ENCODE results near the gene EYA2.
"Not testable (repeated sequence)": the region's sequence is repeated elsewhere in the genome, so short reads cannot be mapped to it uniquely, and the experiment has no call there.

Gene EYA2

DNA sequence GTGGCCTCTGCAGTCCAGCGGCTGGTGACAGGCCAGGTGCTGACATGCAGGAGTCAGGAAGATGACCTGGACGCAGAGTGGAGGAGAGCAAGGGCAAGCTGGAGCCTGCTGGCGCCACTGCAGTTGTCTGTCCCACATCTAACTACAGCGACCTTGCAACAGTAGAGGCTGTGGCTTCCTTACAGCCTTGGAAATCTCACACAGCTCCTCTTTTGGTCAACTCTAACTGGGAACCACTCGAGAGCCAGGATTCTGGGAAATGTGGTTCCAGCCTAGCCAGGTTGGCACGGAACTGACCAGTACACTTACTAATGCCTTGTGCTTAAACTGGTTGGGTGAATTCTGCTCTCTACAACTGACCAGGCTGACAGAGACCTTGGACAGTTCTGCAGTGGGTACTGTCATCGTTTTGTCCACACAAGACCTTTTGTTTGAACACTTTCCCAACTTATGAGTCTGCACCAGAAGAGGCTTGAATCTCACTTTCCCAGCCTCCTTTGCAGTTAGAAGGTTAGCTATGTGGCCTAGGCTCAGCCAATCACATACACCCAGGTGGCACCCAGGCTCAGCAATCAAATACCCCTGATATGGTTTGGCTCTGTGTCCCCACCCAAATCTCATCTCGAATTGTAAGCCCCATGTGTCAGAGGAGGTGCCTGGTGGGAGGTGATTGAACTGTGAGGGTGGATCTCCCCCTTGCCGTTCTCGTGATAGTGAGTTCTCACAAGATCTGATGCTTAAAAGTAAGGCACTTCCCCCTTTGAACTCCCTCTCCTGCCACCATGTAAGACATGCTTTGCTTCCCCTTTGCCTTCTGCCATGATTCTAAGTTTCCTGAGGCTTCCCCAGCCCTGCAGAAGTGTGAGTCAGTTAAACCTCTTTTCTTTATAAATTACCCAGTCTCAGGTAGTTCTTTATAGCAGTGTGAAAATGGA, 308.4 kb downstream of the EYA2 start:
- no peaks in the 10 kb centered on the region for H3K9me3 Mint-ChIP-seq
- H3K36me3 Mint-ChIP-seq (ENCODE audit: low read depth): peaks cover 3% of the 10 kb centered on the region
- H3K4me3 Mint-ChIP-seq: no peak overlapping the region
- H3K27ac Mint-ChIP-seq: no peak overlapping the region
- H3K4me1 Mint-ChIP-seq (ENCODE audit: low read depth): peaks cover 13% of the 10 kb centered on the region
- no peaks in the 10 kb centered on the region for H3K27me3 Mint-ChIP-seq (ENCODE audit: low read depth)

DNA sequence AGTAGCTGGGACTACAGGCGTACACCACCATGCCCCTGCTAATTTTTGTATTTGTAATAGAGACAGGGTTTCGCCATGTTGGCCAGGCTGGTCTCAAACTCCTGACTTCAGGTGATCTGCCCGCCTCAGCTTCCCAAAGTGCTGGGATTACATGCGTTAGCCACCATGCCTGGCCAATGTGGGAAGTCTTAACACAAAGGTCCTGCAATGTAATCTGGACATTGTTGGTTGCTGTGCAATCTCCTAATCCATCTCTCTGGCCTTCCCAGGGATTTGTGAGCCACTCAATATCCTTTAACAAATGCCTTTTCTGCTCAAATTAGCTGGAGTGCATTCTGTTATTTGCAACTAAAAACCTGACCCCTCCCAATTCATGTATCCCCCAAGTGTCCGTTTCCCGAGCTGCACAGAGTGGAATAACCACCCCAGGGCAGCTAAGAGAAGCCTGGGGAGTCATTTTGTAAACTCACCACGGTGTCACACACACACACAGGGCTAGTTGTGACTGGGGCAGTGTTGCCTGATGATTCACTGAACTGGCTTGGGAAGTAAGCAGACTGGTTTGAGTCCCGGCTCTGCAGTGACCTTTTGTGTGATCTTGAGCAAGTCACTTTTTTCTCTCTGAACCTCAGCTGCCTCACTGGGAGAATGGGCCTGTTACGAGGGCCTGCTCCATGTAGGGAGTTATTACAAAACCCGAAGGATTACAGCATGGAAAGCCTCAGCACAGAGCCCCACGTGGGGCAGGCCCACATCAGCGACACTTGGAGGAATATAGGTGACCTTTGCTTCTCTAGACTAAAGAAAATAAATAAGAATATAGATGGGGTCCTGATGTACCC, 309.6 kb downstream of the EYA2 start:
- peaks cover 3% of the 10 kb centered on the region for H3K36me3 Mint-ChIP-seq (ENCODE audit: low read depth)
- H3K4me3 Mint-ChIP-seq: no peak overlapping the region
- no peaks in the 10 kb centered on the region for H3K27me3 Mint-ChIP-seq (ENCODE audit: low read depth)
- no peaks in the 10 kb centered on the region for H3K9me3 Mint-ChIP-seq
- H3K4me1 Mint-ChIP-seq (ENCODE audit: low read depth): peaks cover 10% of the 10 kb centered on the region
- no peak overlapping the region for H3K27ac Mint-ChIP-seq

DNA sequence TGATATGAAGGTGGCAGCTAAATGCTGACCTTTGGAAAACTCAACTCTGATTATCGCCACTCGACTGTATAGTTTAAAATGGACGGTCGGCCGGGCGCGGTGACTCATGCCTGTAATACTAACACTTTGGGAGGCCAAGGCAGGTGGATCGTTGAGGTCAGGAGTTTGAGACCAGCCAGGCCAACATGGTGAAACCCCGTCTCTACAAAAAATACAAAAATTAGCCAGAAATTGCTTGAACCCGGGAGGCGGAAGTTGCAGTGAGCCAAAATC, 310.1 kb downstream of the EYA2 start:
- H3K27me3 Mint-ChIP-seq (ENCODE audit: low read depth); H3K4me3 Mint-ChIP-seq; H3K9me3 Mint-ChIP-seq; H3K36me3 Mint-ChIP-seq (ENCODE audit: low read depth); H3K27ac Mint-ChIP-seq: not testable (repeated sequence)
- H3K4me1 Mint-ChIP-seq (ENCODE audit: low read depth): peaks cover 10% of the 10 kb centered on the region

DNA sequence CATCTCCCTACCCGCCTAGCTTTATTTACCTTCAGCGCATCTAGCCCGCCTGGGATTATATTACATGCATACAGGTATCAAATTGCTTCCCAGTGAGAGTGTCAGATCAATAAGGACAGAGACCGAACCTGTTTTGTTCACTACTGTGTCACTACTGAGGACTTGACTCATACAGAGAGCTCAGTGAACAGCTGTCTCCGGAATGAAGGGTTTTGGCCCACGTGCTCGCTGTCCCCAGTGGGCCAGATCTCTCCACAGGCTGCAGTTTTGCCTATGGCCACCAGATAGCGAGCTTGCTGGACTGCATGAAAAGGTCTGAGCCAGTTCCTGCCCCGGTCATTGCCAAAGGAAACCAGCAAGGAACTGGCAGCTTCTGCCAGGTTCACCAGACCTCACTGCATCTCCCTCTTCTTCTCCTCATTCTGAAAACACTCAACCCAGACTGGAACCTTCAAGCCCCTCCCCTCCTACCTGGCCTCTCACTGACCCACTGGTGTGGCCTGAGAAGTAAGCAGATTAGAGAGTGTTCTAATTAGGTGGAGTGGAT, 311.0 kb downstream of the EYA2 start:
- H3K27ac Mint-ChIP-seq: no peak overlapping the region
- no peaks in the 10 kb centered on the region for H3K9me3 Mint-ChIP-seq
- H3K4me3 Mint-ChIP-seq: no peak overlapping the region
- peaks cover 10% of the 10 kb centered on the region for H3K4me1 Mint-ChIP-seq (ENCODE audit: low read depth)
- peaks cover 11% of the 10 kb centered on the region for H3K36me3 Mint-ChIP-seq (ENCODE audit: low read depth)
- no peaks in the 10 kb centered on the region for H3K27me3 Mint-ChIP-seq (ENCODE audit: low read depth)

DNA sequence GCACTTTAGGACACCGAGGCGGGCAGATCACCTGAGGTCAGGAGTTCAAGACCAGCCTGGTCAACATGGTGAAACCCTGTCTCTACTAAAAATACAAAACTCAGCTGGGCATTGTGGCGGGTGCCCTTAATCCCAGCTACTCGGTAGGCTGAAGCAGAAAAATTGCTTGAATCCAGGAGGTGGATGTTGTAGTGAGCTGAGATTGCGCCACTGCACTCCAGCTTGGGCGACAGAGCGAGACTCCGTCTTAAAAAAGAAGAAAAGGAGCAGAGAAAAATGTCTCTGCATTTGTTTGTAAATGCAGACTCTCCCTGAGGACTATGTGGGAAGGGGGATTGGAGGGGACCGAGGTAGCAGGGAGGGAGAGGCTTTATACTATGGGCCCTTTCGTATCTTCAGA, 311.9 kb downstream of the EYA2 start:
- H3K27ac Mint-ChIP-seq: not testable (repeated sequence)

DNA sequence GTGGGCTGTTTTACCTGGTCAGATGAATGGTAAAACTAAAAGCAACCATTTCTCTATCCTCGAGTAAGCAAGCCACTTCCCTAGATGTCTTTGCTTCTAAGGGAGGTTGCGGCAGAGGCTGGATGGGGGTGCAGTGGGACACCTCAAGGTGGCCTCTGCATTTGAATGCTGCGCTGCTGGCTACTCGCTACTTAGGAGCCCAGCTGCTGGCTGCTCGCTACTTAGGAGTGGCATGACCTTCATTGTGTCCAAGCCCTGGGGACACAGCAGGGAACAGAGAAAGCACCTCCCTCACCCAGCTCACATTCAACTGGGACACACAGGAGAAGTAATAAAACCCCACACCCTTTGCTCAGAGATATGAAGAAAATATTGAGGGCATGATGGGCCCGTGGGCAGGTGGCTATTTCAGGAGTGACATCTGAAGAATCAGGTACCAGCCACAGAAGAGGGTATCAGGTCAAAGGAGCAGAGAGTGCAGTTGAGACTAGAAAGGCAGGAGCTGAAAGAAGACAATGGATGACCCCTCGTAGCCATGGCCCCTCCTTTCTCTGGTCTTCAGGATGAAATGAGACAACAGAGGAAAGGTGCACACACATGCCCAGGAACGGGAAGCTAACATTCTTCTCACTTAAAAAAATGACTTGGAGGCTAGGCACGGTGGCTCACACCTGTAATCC, 312.5 kb downstream of the EYA2 start:
- Mint-ChIP-seq H3K4me3 (no peak overlapping the region), H3K4me1 (ENCODE audit: low read depth) (peaks cover 10% of the 10 kb centered on the region), H3K27me3 (ENCODE audit: low read depth) (no peaks in the 10 kb centered on the region), H3K9me3 (no peaks in the 10 kb centered on the region), H3K27ac (no peak overlapping the region), H3K36me3 (ENCODE audit: low read depth) (peaks cover 11% of the 10 kb centered on the region)

More for the DNA sequence above, 311.9 kb downstream of the EYA2 start:
- not testable (repeated sequence) for H3K9me3 Mint-ChIP-seq; H3K27me3 Mint-ChIP-seq (ENCODE audit: low read depth); H3K4me3 Mint-ChIP-seq
- Mint-ChIP-seq H3K4me1 (ENCODE audit: low read depth) (peaks cover 10% of the 10 kb centered on the region), H3K36me3 (ENCODE audit: low read depth) (peaks cover 11% of the 10 kb centered on the region)

DNA sequence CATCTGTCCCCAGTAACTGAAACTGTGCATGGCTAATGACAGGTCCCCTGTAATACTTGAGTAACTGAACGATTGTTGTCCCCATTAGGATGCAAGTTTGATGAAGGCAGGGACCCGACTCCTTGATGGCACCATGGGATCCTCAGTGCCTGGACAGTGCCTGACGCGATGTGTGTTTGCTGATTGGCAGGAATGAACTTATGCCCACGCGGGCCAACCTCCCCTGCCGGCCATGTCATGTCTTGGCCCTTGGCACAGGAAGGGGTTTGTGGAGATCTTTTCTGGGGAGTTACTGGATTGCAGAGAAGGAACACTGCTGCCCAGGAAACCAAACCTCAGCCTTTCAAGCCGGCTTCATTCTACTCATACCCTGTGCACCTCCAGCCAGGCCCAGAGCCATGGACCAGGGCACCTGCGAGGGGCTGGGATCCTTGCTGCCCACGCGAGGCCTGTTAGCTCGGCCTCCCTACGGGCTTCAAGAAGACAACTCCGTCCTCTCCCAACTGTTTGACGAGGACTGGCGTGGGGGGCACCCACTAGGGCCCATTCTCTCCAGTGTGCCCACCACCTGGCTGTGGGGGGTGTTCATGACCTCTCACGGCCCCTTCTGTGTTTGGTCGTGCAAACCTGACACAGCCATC, 314.0 kb downstream of the EYA2 start:
- Mint-ChIP-seq H3K4me3 (no peak overlapping the region), H3K4me1 (ENCODE audit: low read depth) (peaks cover 5% of the 10 kb centered on the region), H3K27me3 (ENCODE audit: low read depth) (no peaks in the 10 kb centered on the region), H3K27ac (no peak overlapping the region), H3K9me3 (no peaks in the 10 kb centered on the region), H3K36me3 (ENCODE audit: low read depth) (peaks cover 11% of the 10 kb centered on the region)

DNA sequence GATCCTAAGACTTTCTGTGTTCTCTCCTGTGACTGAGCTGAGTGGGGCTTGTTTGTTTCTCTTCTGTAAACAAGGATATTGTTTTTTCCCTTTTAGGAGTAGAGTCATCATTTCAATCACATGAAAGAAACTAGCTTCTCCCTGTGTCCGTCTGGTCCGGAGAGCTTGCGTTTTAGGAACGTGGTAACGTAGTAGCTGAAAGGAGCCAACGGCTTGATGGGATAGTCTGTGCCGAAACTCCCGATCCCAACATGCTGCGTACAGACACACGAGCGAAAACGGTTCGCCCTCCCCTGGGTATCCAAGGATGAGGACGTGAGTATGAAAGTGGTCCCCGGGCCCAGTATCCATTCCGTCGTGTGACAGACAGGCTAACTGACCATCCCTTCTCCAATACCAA, 315.3 kb downstream of the EYA2 start:
- Mint-ChIP-seq H3K9me3 (no peaks in the 10 kb centered on the region), H3K27me3 (ENCODE audit: low read depth) (no peaks in the 10 kb centered on the region), H3K4me3 (no peak overlapping the region), H3K27ac (no peak overlapping the region), H3K4me1 (ENCODE audit: low read depth) (peaks cover 5% of the 10 kb centered on the region), H3K36me3 (ENCODE audit: low read depth) (peaks cover 12% of the 10 kb centered on the region)

DNA sequence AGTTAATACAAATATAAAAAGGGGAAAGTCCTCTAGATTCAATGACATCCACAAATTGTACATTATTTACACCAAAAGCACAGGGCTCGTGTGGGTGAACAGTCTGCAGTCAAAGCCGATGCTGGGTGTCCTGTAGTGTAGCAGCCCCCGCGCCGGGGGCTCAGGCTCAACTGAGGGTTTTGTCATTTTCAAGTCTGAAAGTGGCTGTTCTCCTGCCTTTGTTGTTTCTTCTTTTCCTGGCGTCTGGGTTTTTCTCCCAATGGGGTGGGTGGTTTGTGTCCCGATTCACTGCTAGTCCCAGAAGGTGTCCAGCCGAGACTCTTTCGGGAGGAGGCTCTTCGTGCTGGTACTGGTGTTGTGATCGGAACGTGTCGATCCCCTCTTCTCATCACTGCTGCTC, 315.8 kb downstream of the EYA2 start:
- peaks cover 4% of the 10 kb centered on the region for H3K4me1 Mint-ChIP-seq (ENCODE audit: low read depth)
- no peaks in the 10 kb centered on the region for H3K9me3 Mint-ChIP-seq
- peaks cover 13% of the 10 kb centered on the region for H3K36me3 Mint-ChIP-seq (ENCODE audit: low read depth)
- no peak overlapping the region for H3K4me3 Mint-ChIP-seq
- H3K27me3 Mint-ChIP-seq (ENCODE audit: low read depth): no peaks in the 10 kb centered on the region
- no peak overlapping the region for H3K27ac Mint-ChIP-seq

DNA sequence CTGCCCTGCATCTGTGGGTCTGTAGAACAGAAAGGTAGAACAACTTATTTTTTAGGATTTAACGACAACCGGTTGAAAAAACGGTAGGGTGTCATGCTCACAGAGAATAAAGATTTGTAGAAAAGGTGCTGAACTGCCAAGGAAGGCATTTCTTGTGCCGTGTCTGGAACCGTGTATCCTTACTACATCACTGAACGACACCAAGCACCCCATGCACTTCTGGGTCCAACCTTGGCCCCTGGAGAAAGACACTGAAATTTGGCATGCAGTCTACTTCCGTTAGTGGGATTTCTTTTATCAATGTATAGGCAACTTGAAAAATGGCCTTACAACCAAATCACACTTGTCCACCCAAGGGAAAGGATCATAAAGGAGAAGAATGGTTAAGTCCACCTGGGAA, 316.4 kb downstream of the EYA2 start:
- H3K4me3 Mint-ChIP-seq: no peak overlapping the region
- no peak overlapping the region for H3K27ac Mint-ChIP-seq
- H3K9me3 Mint-ChIP-seq: no peaks in the 10 kb centered on the region
- no peaks in the 10 kb centered on the region for H3K27me3 Mint-ChIP-seq (ENCODE audit: low read depth)
- H3K36me3 Mint-ChIP-seq (ENCODE audit: low read depth): peaks cover 17% of the 10 kb centered on the region
- H3K4me1 Mint-ChIP-seq (ENCODE audit: low read depth): peaks cover 2% of the 10 kb centered on the region

DNA sequence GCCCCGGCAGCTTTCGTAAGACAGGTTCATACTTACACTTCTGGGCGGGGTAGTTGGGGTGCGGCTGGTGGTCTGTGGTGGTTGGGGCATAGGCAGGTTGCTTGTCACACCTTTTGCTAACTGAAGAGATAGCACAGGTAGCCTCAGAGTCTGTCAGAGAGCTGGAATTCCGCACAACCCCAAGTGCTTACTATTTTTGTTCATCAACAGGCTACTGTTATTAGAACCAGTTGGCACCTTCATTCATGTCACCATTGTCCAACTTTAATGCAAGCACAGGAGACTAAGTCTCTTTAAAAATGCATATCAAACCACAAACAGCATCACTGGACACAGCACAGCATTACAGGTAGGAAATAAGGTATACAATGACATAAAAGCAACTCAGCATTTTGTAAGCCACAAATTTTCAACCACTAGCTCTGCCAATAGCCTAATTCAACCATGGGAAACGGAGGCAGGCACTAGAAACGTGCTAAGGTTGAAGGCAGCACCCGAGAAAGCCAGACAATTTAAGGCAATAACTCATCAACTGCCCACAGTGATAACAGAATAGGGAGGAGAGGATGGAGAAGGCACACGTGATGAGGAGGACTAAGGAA, 318.1 kb downstream of the EYA2 start:
- peaks cover 21% of the 10 kb centered on the region for H3K36me3 Mint-ChIP-seq (ENCODE audit: low read depth)
- H3K9me3 Mint-ChIP-seq: no peaks in the 10 kb centered on the region
- no peak overlapping the region for H3K27ac Mint-ChIP-seq
- H3K27me3 Mint-ChIP-seq (ENCODE audit: low read depth): no peaks in the 10 kb centered on the region
- no peak overlapping the region for H3K4me3 Mint-ChIP-seq
- peaks cover 2% of the 10 kb centered on the region for H3K4me1 Mint-ChIP-seq (ENCODE audit: low read depth)

DNA sequence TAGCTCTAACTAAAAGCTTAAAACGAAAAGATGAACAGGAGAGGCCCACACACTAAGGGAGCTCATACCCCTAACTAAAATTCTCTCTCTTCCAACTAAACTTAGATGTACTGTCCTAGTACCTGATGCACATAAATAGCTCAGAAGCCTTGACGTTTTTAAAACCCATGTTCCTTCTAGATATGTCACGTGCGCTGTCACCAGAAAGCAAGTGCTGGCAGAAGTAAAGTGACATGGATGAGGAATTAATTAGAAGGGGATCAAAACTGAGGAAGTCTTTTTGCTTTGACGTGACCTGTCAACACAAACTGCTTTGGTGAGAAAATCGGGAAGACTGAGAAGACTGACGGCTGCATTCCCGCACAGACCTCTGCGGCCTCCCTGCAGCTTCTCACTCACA, 319.3 kb downstream of the EYA2 start:
- peaks cover 31% of the 10 kb centered on the region for H3K36me3 Mint-ChIP-seq (ENCODE audit: low read depth)
- H3K4me1 Mint-ChIP-seq (ENCODE audit: low read depth): peaks cover 2% of the 10 kb centered on the region
- no peaks in the 10 kb centered on the region for H3K27me3 Mint-ChIP-seq (ENCODE audit: low read depth)
- no peak overlapping the region for H3K4me3 Mint-ChIP-seq
- no peaks in the 10 kb centered on the region for H3K9me3 Mint-ChIP-seq
- no peak overlapping the region for H3K27ac Mint-ChIP-seq

DNA sequence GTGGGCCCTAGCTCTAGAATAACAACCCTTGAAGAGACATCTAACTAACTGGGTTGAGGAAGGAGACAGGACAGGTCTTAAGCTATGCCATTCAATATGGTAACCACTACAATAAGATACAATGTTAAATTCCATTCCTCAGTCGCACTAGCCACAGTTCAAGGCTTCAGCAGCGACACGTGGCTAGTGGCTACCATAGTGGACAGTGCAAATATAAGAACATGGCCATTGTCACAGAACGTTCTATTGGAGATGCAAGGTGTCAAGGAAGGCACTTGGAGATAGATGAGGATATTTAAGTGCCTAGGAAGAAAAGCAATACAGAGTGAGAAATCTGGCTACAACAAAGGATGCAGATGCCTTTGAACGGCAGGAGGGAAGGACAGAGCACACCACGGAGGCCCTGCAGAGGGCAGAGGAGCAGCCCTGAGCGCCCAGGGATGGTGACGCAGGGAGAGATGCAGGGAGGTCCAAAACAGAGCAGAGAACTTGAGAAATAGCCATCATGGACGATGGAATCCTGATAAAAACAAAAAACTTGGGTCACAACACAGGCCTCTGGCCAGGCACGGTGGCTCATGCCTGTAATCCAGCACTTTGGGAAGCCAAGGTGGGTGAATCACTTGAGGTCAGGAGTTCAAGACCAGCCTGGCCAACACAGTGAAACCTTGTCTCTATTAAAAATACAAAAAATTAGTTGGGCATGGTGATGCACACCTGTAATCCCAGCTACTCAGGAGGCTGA, 321.2 kb downstream of the EYA2 start:
- Mint-ChIP-seq H3K9me3 (no peaks in the 10 kb centered on the region), H3K36me3 (ENCODE audit: low read depth) (peaks cover 31% of the 10 kb centered on the region), H3K27ac (peak overlapping the region; percentile 43), H3K4me1 (ENCODE audit: low read depth) (peaks cover 2% of the 10 kb centered on the region), H3K27me3 (ENCODE audit: low read depth) (no peaks in the 10 kb centered on the region), H3K4me3 (no peak overlapping the region)

All from T-helper 1 cell treated with Interleukin-12 subunit alpha and Interleukin-12 subunit beta and Interleukin-4 antibody, amounts not matched to agents 30 μg/mL and 1 μg/mL, for 36 hours (primary cell).